ENCODE results near the gene QSER1. TPM values are rescaled to one million over a fixed set of nuclear protein-coding genes. Genes with fewer than 3 reads are reported as not detected.
A peak's percentile ranks its signal among the peaks of the same experiment; 100 is the strongest.

The QSER1 gene
- total RNA-seq, 1 experiment from 2014 or later, result 111 TPM

DNA sequence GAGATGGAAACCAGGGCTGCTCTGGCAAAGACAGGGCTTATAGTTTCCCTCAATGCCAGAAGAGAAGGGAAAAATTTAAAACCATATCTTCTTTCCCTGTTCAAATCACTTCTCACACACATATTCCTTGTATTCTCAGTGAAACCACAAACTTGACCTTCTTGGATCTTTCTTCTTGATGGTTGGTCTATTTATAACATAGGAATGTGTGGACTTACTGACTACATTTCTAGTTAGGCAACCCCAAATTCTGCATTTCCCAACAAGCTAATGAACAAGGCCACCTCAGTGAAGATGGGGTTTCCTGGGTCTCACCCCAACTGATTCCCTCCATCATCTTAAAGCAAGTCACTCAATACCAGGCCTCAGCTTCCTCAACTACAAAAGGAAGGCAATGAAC lies 3.8 kb upstream of the QSER1 start:
- POLR2A ChIA-PET (ENCODE audit: low non-redundant PET), result no interaction called here
- Histone ChIP-seq H3K4me1 (ENCODE audit: insufficient read depth, low read length, poor library complexity, severe bottlenecking) (peaks cover 17% of the 10 kb centered on the region), H3K36me3 (ENCODE audit: insufficient read depth, low read length, poor library complexity, severe bottlenecking) (no peaks in the 10 kb centered on the region), H3K9me3 (ENCODE audit: low read depth, low read length, poor library complexity, severe bottlenecking) (no peaks in the 10 kb centered on the region), H3K27me3 (replicated peaks; ENCODE audit: insufficient read depth, low read depth, low read length, poor library complexity) (no peaks in the 10 kb centered on the region), H3K27ac (ENCODE audit: low read depth, low read length, poor library complexity, severe bottlenecking) (no peak overlapping the region), H3K4me3 (ENCODE audit: low read depth, low read length, poor library complexity, severe bottlenecking) (no peak overlapping the region)
- TF ChIP-seq EZH2 (IDR thresholded peaks at IDR 0.05; ENCODE audit: borderline replicate concordance, low read depth, low read length, poor library complexity, severe bottlenecking), result no peak
- no peak for TF ChIP-seq CTCF (conservative IDR thresholded peaks at IDR 0.05; ENCODE audit: low read depth, low read length)
- BruUV-seq (replicated peaks), result no TSS peak
- DNase-seq (ENCODE audit: low spot score), result no peak
- CTCF ChIA-PET, result no interaction called here
- intact Hi-C loops (cut with micrococcal nuclease; ENCODE audit: unreplicated experiment), result no loop called here

DNA sequence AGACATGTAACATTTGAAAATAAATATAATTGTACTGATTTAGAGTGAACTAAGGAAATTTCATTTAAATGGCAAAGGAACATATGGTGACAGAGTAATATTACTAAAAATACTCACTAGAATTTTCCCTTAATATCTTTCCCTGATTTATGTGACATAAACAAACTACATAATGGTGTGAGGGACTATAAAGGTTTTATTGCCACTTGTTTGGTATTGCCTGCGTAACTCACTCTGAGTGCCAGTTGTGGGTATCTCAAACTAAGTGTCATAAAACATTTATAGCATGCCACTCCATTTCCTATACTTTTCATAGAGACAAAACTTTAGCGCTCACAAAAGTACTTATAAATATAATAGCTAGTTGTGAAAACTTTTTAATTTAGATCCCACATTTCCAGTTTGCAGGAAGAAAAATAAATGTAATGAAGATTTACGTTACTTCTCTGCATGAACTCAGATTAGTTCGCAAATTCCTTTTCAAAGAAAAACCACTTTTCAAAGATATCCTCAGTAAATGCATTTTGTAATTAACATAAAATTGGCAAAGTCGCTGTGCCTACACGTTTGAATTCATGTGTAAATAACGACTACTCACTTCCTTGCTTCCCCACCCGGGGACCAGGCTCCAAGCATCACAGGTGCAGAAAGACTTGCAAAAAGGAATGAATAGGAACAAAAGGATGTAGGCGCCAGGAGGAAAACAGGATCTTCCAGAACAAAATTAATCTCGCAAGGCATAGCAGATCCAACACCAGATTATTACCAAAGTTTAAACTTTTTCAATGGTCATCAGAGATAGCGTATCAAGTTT lies 1.6 kb upstream of the QSER1 start:
- Histone ChIP-seq H3K4me3 (ENCODE audit: low read depth, low read length, poor library complexity, severe bottlenecking) (peak overlapping the region; percentile 77), H3K36me3 (ENCODE audit: insufficient read depth, low read length, poor library complexity, severe bottlenecking) (no peaks in the 10 kb centered on the region), H3K27me3 (replicated peaks; ENCODE audit: insufficient read depth, low read depth, low read length, poor library complexity) (no peaks in the 10 kb centered on the region), H3K9me3 (ENCODE audit: low read depth, low read length, poor library complexity, severe bottlenecking) (no peaks in the 10 kb centered on the region), H3K4me1 (ENCODE audit: insufficient read depth, low read length, poor library complexity, severe bottlenecking) (peaks cover 32% of the 10 kb centered on the region), H3K27ac (ENCODE audit: low read depth, low read length, poor library complexity, severe bottlenecking) (no peak overlapping the region)
- BruUV-seq (replicated peaks), result no TSS peak
- DNase-seq (ENCODE audit: low spot score), result peak; percentile 81
- POLR2A ChIA-PET (ENCODE audit: low non-redundant PET), result interaction anchor here (0.6 kb wide), 1 partner anchor 1039 kb away, joined by 6 read pairs; no protein-coding TSS in a partner anchor
- no peak for TF ChIP-seq CTCF (conservative IDR thresholded peaks at IDR 0.05; ENCODE audit: low read depth, low read length)
- CTCF ChIA-PET, result no interaction called here
- intact Hi-C loops (cut with micrococcal nuclease; ENCODE audit: unreplicated experiment), result loop anchor here (5.0 kb wide), 2 partner anchors 151 to 176 kb away; no protein-coding TSS in a partner anchor

DNA sequence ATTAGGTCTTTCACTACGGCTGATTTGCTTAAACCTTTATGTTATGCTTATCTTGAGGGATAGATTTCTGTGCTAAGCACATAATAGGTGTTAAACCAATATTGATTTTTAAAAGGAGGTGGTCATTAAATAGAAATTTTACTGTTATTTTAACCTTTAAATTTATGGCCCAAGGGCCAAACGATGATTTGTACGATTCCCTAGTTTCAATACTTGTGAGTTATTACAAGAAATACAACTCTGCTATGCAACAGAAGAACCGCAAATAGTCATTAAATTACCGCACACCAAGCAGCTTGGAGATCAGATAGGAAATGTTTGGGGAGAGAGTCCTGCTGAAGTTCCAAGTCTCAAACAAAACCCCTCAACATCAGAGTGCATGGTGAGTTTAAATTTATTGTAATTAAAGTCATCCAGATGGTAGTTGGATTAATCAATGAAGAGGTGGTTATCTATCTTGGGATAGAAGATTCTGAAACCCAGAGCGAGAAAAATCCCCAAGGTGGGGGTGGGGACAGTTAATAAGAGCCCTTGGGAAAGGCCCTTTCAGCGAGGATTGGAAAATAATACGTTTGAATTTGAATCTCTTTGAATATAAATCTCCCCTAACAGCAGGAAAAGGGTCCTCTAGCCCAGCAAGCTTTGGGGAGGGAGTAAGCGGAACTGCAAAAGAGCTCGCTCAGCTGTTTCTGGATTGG lies 805 bp upstream of the QSER1 start:
- CTCF ChIA-PET, result interaction anchor here (0.9 to 1.2 kb wide), 2 partner anchors 13 to 851 kb away, joined by 5 read pairs; no protein-coding TSS in a partner anchor
- intact Hi-C loops (cut with micrococcal nuclease; ENCODE audit: unreplicated experiment), result loop anchor here (2.0 to 5.0 kb wide), 3 partner anchors 19 to 175 kb away; no protein-coding TSS in a partner anchor

More for the DNA sequence above, 805 bp upstream of the QSER1 start:
- Histone ChIP-seq H3K27me3 (replicated peaks; ENCODE audit: insufficient read depth, low read depth, low read length, poor library complexity) (no peaks in the 10 kb centered on the region), H3K4me1 (ENCODE audit: insufficient read depth, low read length, poor library complexity, severe bottlenecking) (peaks cover 32% of the 10 kb centered on the region), H3K36me3 (ENCODE audit: insufficient read depth, low read length, poor library complexity, severe bottlenecking) (no peaks in the 10 kb centered on the region), H3K4me3 (ENCODE audit: low read depth, low read length, poor library complexity, severe bottlenecking) (peak overlapping the region; percentile 77), H3K27ac (ENCODE audit: low read depth, low read length, poor library complexity, severe bottlenecking) (peak overlapping the region; percentile 94), H3K9me3 (ENCODE audit: low read depth, low read length, poor library complexity, severe bottlenecking) (no peaks in the 10 kb centered on the region)
- POLR2A ChIA-PET (ENCODE audit: low non-redundant PET), result interaction anchor here (0.6 kb wide), 2 partner anchors 73 to 1038 kb away, joined by 3 to 6 read pairs; no protein-coding TSS in a partner anchor
- DNase-seq (ENCODE audit: low spot score), result peak; percentile 83
- TF ChIP-seq CTCF (conservative IDR thresholded peaks at IDR 0.05; ENCODE audit: low read depth, low read length) (no peak), EZH2 (IDR thresholded peaks at IDR 0.05; ENCODE audit: borderline replicate concordance, low read depth, low read length, poor library complexity, severe bottlenecking) (peak; percentile 41)
- TSS peak; percentile 77 for BruUV-seq (replicated peaks)
